ENCODE data around the gene CCDC138.

DNA sequence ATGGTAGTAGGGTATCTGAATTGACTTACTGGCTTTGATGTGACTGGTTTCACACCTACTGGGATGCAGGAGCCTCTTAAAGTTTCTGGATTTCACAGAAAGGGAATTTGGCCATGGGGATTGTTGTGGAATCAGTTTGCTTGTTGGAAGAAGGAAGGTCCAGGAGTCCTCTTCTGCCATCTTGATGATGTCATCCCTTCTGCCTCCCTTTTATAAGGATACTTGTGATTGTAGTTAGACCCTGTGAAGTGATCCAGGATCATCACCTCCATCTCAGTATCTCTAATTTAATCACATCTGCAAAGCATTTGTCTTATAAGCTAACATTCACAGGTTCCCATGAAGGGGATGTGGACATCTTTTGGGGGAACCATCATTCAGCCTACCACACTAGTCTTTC is 79.5 kb downstream of the CCDC138 start:
- TF ChIP-seq, protein P1, sequence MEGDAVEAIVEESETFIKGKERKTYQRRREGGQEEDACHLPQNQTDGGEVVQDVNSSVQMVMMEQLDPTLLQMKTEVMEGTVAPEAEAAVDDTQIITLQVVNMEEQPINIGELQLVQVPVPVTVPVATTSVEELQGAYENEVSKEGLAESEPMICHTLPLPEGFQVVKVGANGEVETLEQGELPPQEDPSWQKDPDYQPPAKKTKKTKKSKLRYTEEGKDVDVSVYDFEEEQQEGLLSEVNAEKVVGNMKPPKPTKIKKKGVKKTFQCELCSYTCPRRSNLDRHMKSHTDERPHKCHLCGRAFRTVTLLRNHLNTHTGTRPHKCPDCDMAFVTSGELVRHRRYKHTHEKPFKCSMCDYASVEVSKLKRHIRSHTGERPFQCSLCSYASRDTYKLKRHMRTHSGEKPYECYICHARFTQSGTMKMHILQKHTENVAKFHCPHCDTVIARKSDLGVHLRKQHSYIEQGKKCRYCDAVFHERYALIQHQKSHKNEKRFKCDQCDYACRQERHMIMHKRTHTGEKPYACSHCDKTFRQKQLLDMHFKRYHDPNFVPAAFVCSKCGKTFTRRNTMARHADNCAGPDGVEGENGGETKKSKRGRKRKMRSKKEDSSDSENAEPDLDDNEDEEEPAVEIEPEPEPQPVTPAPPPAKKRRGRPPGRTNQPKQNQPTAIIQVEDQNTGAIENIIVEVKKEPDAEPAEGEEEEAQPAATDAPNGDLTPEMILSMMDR (IDR thresholded peaks at IDR 0.05), result no peak
- TF ChIP-seq EP300 (IDR thresholded peaks at IDR 0.05), result no peak
- no peak for TF ChIP-seq POLR2AphosphoS5 (IDR thresholded peaks at IDR 0.05)

All from gastroesophageal sphincter (tissue), 3 donors.